ENCODE measurements around the gene FYB1.
"Not testable (repeated sequence)": the region's sequence is repeated elsewhere in the genome, so short reads cannot be mapped to it uniquely, and the experiment has no call there.

Gene FYB1

DNA sequence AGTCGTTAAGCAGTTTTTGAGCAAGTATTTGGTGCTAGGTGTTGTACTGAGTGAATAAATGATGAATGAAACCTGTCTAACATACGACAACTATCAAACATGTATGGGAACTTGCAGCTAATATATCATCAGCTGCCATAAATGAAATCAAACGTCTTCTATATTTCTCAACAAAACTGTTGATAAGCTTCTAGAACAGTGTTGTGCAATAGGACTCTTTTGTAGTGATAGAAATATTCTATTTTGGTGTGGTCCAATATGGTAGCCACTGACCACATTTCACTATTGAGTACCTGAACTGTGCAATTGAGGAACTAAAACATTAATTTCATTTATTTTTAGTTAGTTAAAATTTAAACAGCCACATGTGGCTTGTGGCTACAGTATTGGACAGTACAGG is 16.3 kb upstream of the FYB1 start:
- TF ChIP-seq, protein P1, sequence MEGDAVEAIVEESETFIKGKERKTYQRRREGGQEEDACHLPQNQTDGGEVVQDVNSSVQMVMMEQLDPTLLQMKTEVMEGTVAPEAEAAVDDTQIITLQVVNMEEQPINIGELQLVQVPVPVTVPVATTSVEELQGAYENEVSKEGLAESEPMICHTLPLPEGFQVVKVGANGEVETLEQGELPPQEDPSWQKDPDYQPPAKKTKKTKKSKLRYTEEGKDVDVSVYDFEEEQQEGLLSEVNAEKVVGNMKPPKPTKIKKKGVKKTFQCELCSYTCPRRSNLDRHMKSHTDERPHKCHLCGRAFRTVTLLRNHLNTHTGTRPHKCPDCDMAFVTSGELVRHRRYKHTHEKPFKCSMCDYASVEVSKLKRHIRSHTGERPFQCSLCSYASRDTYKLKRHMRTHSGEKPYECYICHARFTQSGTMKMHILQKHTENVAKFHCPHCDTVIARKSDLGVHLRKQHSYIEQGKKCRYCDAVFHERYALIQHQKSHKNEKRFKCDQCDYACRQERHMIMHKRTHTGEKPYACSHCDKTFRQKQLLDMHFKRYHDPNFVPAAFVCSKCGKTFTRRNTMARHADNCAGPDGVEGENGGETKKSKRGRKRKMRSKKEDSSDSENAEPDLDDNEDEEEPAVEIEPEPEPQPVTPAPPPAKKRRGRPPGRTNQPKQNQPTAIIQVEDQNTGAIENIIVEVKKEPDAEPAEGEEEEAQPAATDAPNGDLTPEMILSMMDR (IDR thresholded peaks at IDR 0.05; ENCODE audit: low read depth, low read length) = no peak
- TF ChIP-seq MYC (IDR thresholded peaks at IDR 0.05; ENCODE audit: low read depth, low read length) (no peak), POLR2A (IDR thresholded peaks at IDR 0.05; ENCODE audit: extremely low read depth, insufficient read length) (no peak)
- TF ChIP-seq, protein P2, sequence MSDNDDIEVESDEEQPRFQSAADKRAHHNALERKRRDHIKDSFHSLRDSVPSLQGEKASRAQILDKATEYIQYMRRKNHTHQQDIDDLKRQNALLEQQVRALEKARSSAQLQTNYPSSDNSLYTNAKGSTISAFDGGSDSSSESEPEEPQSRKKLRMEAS (IDR thresholded peaks at IDR 0.05; ENCODE audit: low read depth, low read length) = no peak
- no peak overlapping the region for H3K4me3 ChIP-seq (ENCODE audit: low read depth, low read length)
- DNase-seq (ENCODE audit: low read depth) = no peak

DNA sequence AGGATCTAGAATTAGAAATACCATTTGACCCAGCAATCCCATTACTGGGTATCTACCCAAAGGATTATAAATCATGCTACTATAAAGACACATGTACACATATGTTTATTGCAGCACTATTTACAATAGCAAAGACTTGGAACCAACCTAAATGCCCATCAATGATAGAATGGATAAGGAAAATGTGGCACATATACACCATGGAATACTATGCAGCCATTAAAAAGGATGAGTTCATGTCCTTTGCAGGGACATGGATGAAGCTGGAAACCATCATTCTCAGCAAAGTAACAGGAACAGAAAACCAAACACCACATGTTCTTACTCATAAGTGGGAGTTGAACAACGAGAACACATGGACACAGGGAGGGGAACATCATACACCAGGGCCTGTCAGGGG is 15.1 kb upstream of the FYB1 start:
- not testable (repeated sequence) for DNase-seq (ENCODE audit: low read depth); H3K4me3 ChIP-seq (ENCODE audit: low read depth, low read length)

DNA sequence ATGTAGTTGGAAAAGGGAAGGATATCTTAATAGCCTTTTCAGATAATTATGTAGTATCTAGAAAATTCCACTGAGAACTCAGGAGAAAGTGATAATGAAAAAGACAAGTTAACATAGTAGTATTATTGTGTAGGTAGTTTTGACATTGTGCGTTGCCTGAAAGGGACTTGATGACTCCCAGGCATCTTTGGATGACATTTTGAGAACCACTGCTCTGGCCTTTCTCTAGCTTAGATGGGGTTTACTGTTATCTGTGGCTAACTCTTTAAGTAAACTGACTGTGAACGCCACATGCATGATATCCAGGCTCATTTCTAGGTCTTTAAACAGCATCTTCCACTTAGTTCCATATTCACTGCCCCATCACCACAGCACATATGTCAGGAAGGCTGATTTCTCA is 14.4 kb upstream of the FYB1 start:
- TF ChIP-seq POLR2A (IDR thresholded peaks at IDR 0.05; ENCODE audit: extremely low read depth, insufficient read length) = no peak
- TF ChIP-seq, protein P2 (IDR thresholded peaks at IDR 0.05; ENCODE audit: low read depth, low read length) = no peak
- TF ChIP-seq MYC (IDR thresholded peaks at IDR 0.05; ENCODE audit: low read depth, low read length) = no peak
- TF ChIP-seq, protein P1 (IDR thresholded peaks at IDR 0.05; ENCODE audit: low read depth, low read length) = no peak

DNA sequence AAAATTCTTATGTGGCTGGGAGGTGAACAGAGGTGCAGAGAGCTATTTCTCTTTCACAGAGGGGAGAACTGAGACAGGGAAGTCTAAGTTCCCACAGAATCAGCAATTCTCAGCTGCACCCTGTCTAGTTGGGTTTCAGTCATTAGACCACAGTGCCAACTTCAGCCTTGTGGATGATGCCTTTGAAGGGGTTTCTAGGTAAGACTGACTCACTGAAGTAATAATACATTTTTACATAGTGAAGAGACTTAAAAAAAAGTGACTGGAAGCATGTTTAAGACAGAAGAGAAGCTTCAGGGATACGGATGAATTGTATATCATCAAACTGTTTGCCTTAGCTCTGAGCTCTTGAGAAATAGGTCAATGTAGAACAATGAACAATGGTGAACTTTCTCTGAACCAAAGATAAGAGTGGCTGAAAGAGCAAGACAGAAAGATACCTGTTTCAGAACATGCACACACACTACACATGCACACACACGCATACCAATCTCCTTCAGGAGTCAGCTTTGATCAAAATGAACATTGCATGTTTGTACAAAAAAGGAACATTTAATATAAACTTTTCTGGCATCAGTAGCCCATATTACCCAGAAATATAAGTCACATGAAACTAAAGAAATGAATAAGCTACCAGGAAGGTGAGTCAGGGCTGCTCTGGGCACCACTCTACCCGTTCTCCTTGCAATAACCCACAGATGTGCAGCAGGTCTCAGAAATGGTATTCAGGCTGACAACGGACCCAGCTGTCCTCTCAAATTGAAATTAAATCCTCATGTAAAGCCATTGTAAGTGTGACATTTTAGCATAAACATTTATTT is 12.6 kb upstream of the FYB1 start:
- TF ChIP-seq POLR2A (IDR thresholded peaks at IDR 0.05; ENCODE audit: extremely low read depth, insufficient read length) = no peak
- TF ChIP-seq, protein P1 (IDR thresholded peaks at IDR 0.05; ENCODE audit: low read depth, low read length) = no peak
- TF ChIP-seq, protein P2 (IDR thresholded peaks at IDR 0.05; ENCODE audit: low read depth, low read length) = no peak
- TF ChIP-seq MYC (IDR thresholded peaks at IDR 0.05; ENCODE audit: low read depth, low read length) = no peak
- no peak overlapping the region for H3K4me3 ChIP-seq (ENCODE audit: low read depth, low read length)
- no peak for DNase-seq (ENCODE audit: low read depth)

More for the DNA sequence above, 14.4 kb upstream of the FYB1 start:
- no peak overlapping the region for H3K4me3 ChIP-seq (ENCODE audit: low read depth, low read length)
- DNase-seq (ENCODE audit: low read depth) = no peak

DNA sequence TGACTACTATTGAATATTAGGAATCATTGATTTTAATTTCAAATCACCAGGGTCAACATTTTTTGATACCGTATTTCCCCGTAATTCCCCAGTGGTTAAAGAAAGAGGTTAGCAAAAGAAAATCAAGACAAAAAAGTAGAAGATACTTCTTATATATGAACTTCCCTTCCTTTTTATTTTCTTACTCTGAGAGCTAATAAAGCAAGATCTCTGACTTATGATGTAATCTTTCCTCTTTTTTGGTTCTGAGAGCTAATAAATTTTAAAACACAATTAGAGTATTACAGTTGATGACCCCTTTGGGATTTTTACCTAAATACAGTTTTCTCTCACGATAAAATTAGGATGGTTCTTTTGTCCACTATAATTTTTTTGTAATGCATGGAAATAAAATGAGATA is 9.2 kb upstream of the FYB1 start:
- DNase-seq (ENCODE audit: low read depth) = no peak
- H3K4me3 ChIP-seq (ENCODE audit: low read depth, low read length) = no peak overlapping the region
- TF ChIP-seq POLR2A (IDR thresholded peaks at IDR 0.05; ENCODE audit: extremely low read depth, insufficient read length) (no peak), MYC (IDR thresholded peaks at IDR 0.05; ENCODE audit: low read depth, low read length) (no peak)
- TF ChIP-seq, protein P1 (IDR thresholded peaks at IDR 0.05; ENCODE audit: low read depth, low read length) = no peak
- TF ChIP-seq, protein P2 (IDR thresholded peaks at IDR 0.05; ENCODE audit: low read depth, low read length) = no peak

DNA sequence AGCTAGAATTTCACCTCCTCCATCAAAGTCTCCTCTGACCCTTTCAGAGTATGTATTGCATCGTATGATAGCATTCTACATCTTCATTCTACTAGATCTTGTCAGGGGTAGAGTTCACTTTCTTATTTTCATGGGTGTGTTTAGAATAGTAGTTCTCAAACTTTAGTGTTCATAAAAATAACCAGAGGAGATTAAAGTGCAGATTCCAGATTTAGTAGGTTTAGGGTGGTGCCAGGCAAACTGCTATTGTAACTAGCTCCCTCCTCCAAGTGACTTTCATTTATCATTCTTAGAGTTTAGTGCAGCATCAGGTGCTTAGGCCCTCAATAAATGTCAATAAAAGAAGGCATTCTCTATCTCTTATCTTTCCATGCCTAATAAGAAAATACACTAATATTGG is 7.2 kb upstream of the FYB1 start:
- H3K4me3 ChIP-seq (ENCODE audit: low read depth, low read length) = no peak overlapping the region
- TF ChIP-seq, protein P1 (IDR thresholded peaks at IDR 0.05; ENCODE audit: low read depth, low read length) = no peak
- no peak for TF ChIP-seq MYC (IDR thresholded peaks at IDR 0.05; ENCODE audit: low read depth, low read length)
- no peak for TF ChIP-seq POLR2A (IDR thresholded peaks at IDR 0.05; ENCODE audit: extremely low read depth, insufficient read length)
- TF ChIP-seq, protein P2 (IDR thresholded peaks at IDR 0.05; ENCODE audit: low read depth, low read length) = no peak
- DNase-seq (ENCODE audit: low read depth) = no peak

All from NB4 (cell line).